ENCODE measurements around the gene TSPAN18.

The TSPAN18 gene

DNA sequence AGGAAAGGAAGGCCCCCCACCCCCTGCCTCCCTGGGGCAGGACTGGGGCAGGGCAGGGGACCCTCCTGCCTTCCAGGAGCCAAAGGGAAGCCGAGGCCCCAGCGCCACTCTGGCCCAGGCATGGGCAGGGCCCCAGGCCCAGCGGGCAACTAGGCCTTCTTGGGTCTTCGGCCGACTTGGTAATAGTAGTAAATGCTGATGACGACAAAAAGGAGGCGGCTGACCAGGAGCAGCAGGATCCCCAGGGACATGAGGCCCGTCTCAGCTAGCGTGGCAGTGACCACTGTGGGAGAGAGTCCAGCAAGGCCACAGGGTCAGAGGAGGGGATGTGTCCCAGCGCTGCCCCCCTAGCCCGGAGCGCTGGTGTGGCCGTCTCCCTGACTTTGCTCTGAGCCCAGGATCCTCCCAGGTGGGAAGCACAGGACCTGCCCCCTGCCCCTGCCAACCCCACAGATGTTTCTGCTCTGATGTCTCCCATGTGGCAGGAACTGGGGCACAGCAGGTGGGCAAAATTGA lies 208.0 kb downstream of the TSPAN18 start:
- no peak overlapping the region for H3K4me3 Mint-ChIP-seq
- H3K9me3 Mint-ChIP-seq, result no peaks in the 10 kb centered on the region
- no peaks in the 10 kb centered on the region for H3K36me3 Mint-ChIP-seq (ENCODE audit: low read depth)
- H3K27ac Mint-ChIP-seq, result no peak overlapping the region
- DNase-seq (ENCODE audit: low spot score), result no peak
- peaks cover 4% of the 10 kb centered on the region for H3K27me3 Mint-ChIP-seq (ENCODE audit: low read depth)
- H3K4me1 Mint-ChIP-seq (ENCODE audit: low read depth), result no peaks in the 10 kb centered on the region

DNA sequence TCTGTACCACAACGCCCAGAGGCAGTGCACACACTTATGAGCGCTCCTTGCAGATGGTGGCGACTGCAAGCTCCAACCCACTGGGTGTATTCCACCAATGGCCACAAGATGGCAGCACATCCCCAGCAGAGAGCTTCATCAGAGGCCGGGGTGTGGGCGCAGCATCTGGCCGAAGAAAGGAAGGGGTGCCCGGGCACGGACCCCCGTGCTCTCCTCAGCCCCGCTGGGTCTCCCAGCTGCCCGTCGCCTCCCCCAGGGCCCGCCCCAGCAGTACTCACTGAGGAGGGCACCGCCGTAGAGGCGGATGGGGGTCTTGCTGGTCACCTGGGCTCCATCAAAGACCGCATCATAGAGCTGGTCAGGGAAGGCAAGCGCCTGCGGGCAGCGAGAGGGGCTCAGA lies 209.8 kb downstream of the TSPAN18 start:
- Mint-ChIP-seq H3K4me3 (no peak overlapping the region), H3K4me1 (ENCODE audit: low read depth) (no peaks in the 10 kb centered on the region), H3K27ac (no peak overlapping the region), H3K27me3 (ENCODE audit: low read depth) (no peaks in the 10 kb centered on the region), H3K9me3 (no peaks in the 10 kb centered on the region), H3K36me3 (ENCODE audit: low read depth) (no peaks in the 10 kb centered on the region)
- peak; percentile 66 for DNase-seq (ENCODE audit: low spot score)

DNA sequence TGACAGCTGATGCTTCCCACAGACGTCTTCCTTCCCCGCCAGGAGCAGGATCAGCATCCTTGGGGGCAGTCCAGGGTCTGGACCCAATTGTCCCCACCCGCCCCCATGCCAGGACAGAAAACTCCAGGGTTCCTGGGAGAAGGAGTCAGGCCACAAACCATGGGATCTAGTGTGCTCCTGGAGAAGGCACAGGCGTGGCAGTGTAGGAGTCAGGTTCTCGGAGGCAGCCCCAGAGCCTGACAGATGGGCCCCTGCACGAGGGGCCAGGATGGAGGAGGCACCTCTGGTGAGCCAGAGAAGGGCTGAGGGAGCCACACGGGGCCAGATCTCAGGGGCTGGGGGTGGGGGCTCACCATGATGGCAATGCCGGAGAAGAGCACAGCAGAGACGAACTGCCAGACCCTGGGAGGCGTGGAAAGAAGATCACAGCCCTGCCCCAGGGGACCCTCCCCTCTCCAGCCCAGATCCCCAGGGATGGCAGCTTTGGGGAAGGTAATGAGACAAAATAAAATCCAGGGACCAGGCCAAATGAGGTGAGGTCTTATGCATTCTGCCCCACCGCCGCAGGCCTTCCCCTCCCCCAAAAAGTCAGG lies 210.3 kb downstream of the TSPAN18 start:
- H3K36me3 Mint-ChIP-seq (ENCODE audit: low read depth), result no peaks in the 10 kb centered on the region
- DNase-seq (ENCODE audit: low spot score), result no peak
- no peak overlapping the region for H3K27ac Mint-ChIP-seq
- no peaks in the 10 kb centered on the region for H3K9me3 Mint-ChIP-seq
- no peaks in the 10 kb centered on the region for H3K27me3 Mint-ChIP-seq (ENCODE audit: low read depth)
- no peaks in the 10 kb centered on the region for H3K4me1 Mint-ChIP-seq (ENCODE audit: low read depth)
- H3K4me3 Mint-ChIP-seq, result no peak overlapping the region

DNA sequence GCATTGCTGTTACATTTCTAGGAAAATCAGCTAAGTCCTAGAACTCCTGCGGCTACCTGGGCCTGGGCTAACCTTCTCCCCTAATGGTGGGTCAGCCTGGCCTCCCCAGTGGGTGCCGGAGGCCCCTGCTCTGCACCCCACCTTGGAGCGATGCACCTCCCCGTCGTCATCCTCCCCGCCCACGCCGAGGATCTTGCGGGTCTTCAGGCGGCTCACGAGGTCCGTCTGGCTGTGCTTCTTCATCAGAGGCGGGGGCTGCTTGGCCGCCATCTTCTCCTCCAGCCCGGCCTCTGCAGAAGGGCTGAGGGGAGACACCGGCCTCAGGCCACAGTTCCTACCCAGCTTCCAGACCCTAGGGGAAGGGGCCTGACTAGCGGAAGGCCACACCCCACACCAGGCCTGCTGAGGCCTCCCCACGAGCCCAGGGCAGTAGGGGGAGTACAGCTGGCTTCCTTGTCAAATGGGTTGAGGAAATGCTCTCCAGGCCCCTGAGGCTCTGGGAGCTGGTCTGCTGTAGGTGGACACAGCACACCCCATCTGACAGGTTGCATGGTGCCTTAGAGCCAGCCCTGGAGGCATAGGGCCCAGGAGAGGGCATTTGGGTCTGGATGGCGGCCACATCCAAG lies 211.4 kb downstream of the TSPAN18 start:
- Mint-ChIP-seq H3K4me3 (no peak overlapping the region), H3K36me3 (ENCODE audit: low read depth) (no peaks in the 10 kb centered on the region), H3K9me3 (no peaks in the 10 kb centered on the region), H3K27ac (no peak overlapping the region), H3K27me3 (ENCODE audit: low read depth) (no peaks in the 10 kb centered on the region), H3K4me1 (ENCODE audit: low read depth) (no peaks in the 10 kb centered on the region)
- no peak for DNase-seq (ENCODE audit: low spot score)

DNA sequence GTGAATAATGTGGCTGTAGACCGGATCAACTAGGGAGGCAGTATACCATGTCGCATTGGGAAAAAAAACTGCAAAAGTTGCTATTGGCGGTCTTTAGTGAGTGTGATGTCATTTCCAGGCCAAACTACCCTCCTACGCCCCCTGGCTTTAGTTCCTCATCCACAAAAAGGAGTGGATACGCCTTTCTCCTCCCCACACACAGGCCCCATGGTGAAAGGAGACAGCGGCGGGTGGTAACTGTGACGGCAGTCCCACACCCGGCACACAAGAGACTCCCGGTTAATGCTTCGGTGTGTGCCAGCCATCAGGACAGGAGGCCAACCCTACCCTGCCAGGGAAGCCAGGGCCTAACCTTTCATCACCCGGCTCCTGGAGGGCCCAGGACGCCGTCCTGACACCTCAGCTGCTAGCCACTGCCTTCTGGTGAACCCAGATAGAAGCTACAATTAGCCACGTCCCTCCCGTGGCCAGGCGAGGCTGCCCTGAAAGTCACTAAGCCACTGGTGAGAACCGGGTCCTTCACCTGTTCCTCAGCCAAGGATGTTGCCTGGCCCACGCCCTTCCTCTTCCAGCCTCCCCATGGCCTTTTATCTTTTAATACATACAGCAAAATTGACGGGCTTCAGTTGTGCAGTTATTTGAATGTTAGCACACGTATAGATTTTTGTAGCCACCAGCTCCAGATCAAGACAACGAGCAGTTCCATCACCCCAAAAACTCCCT lies 213.1 kb downstream of the TSPAN18 start:
- Mint-ChIP-seq H3K27me3 (ENCODE audit: low read depth) (no peaks in the 10 kb centered on the region), H3K9me3 (no peaks in the 10 kb centered on the region), H3K4me3 (no peak overlapping the region), H3K36me3 (ENCODE audit: low read depth) (no peaks in the 10 kb centered on the region), H3K27ac (no peak overlapping the region), H3K4me1 (ENCODE audit: low read depth) (peaks cover 1% of the 10 kb centered on the region)
- no peak for DNase-seq (ENCODE audit: low spot score)

DNA sequence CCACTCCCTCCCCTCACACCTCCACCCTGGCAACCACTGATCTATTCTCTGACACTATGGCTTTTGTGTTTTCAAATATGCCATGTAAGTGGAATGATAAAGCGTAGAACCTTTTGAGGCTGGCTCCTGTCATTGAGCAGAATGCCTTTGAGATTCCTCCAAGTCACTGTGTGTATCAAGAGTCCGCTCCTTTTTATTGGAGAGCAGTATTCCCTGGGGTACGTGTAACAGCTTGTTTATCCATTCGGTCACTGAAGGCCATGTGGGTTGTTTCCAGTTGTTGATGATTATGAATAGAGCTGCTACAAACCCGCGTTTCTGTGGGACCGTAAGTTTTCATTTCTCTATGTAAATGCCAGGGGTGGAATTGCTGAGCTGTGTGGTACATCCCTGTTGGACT lies 213.6 kb downstream of the TSPAN18 start:
- H3K27me3 Mint-ChIP-seq (ENCODE audit: low read depth), result no peaks in the 10 kb centered on the region
- no peak overlapping the region for H3K4me3 Mint-ChIP-seq
- H3K27ac Mint-ChIP-seq, result no peak overlapping the region
- no peaks in the 10 kb centered on the region for H3K9me3 Mint-ChIP-seq
- peaks cover 1% of the 10 kb centered on the region for H3K4me1 Mint-ChIP-seq (ENCODE audit: low read depth)
- H3K36me3 Mint-ChIP-seq (ENCODE audit: low read depth), result no peaks in the 10 kb centered on the region
- no peak for DNase-seq (ENCODE audit: low spot score)

DNA sequence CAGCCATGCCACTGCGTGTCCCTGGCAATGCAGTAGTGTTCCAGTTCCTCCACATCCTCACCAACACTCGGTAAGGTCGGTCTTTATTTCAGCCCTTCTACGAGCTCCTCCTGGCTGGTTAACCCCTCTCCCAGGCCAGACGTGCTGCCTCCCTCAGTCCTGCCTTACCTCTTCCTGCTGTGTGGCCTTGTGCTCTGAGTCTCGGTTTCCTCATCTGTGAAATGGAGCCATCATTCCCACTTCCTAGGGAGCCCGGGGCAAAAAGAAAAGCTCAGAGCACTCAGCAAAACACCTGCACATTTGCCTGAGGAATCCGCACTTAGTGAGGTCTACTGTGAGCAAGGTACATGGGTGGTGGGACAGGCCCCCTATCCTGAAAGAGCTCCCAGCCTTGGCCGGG lies 214.1 kb downstream of the TSPAN18 start:
- peaks cover 1% of the 10 kb centered on the region for H3K4me1 Mint-ChIP-seq (ENCODE audit: low read depth)
- no peaks in the 10 kb centered on the region for H3K27me3 Mint-ChIP-seq (ENCODE audit: low read depth)
- H3K36me3 Mint-ChIP-seq (ENCODE audit: low read depth), result no peaks in the 10 kb centered on the region
- H3K4me3 Mint-ChIP-seq, result no peak overlapping the region
- H3K9me3 Mint-ChIP-seq, result no peaks in the 10 kb centered on the region
- no peak for DNase-seq (ENCODE audit: low spot score)
- H3K27ac Mint-ChIP-seq, result no peak overlapping the region

DNA sequence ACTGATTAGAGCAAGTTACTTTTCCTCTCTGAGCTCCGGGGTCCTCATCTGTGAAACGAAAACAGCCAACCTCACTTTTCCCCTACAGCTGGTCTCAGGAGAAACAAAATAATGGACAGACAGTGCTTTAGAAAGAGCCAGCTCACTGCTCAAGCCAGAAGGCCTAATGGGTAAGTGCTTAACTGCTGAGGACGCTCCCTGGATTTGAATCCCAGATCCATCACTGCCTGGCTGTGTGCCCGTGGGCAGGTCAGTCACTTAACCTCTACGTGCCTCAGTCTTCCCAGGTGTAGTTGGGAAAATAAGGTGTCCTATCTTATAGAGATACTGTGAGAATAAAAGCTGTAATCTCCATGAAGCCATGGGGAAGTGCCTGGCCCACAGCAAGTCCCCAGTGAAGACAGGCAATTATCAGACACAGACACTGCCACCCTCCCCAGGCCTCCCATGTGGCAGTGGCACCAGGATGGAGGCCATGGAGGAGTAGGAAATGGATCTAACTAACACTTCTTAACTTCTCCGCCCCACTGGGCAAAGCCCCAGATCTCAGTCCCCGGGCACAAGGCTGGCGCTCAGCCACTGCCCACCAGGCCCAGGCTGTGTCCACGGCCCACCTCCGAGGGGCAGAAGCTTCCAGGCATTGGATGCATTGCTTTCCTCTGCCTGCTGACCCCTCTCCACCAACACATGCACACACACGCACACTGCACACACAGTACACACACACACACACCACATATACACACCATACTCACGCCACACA lies 214.7 kb downstream of the TSPAN18 start:
- Mint-ChIP-seq H3K4me1 (ENCODE audit: low read depth) (peaks cover 1% of the 10 kb centered on the region), H3K4me3 (no peak overlapping the region), H3K27me3 (ENCODE audit: low read depth) (no peaks in the 10 kb centered on the region), H3K27ac (no peak overlapping the region), H3K36me3 (ENCODE audit: low read depth) (no peaks in the 10 kb centered on the region), H3K9me3 (no peaks in the 10 kb centered on the region)
- no peak for DNase-seq (ENCODE audit: low spot score)

DNA sequence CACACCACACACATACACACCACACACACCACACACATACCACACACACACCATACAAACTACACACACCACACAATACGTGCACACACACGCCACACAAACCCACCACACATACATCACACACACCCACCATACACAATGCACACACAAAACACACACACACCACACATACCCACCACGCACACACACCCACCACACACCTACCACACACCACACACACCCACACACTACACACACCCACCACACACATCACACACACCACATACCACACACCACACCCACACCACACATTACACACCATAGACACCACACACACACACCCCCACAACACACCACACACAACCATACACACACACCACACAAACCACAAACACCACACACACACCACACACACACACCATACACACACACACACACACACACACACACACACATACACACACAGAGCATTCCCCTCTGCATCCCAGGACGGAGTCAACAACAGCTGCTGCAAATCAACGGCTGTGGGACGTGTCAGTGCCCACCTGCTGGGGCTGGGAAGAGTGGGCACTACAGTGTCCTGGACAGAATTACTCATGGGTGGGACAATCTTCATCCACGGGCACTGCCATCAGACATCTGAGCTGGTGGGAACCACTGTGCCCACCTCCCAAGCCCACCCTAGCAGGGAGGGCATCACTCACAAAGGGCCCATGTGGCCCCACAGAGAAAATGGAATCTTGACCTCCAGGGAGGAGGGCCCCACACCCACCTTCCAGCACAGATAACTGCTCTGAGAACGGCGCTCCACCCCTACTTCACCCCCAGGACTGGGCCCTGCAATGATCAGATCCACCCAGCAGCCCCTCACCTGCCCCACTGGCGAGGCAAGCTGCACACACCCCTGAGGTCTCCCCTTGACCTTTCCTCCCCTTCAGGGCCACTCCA lies 215.5 kb downstream of the TSPAN18 start:
- no peaks in the 10 kb centered on the region for H3K9me3 Mint-ChIP-seq
- H3K27me3 Mint-ChIP-seq (ENCODE audit: low read depth), result no peaks in the 10 kb centered on the region
- no peak for DNase-seq (ENCODE audit: low spot score)
- no peaks in the 10 kb centered on the region for H3K36me3 Mint-ChIP-seq (ENCODE audit: low read depth)
- H3K4me3 Mint-ChIP-seq, result no peak overlapping the region
- peaks cover 1% of the 10 kb centered on the region for H3K4me1 Mint-ChIP-seq (ENCODE audit: low read depth)
- no peak overlapping the region for H3K27ac Mint-ChIP-seq

DNA sequence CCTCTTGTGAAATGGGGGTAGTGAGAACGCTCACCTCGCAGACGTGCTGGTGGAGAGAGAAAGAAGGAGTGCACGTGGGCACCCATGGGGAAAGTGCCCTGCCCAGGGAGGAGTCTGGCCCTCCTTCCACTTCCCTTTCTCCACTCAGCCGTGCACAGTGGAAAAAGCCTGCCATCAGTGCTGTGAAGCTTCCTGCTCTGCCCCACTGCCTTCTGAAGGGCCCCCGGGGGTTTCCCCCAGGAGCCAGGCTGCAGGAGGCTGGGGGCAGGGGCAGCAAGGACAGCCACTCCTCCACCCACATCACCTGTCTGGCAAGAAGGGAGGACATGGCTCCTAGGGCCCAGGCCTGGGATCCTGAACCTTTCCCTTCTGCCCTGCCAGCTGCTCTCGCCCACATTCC lies 216.4 kb downstream of the TSPAN18 start:
- Mint-ChIP-seq H3K4me1 (ENCODE audit: low read depth) (peaks cover 1% of the 10 kb centered on the region), H3K27me3 (ENCODE audit: low read depth) (peaks cover 3% of the 10 kb centered on the region), H3K4me3 (no peak overlapping the region), H3K9me3 (no peaks in the 10 kb centered on the region), H3K36me3 (ENCODE audit: low read depth) (no peaks in the 10 kb centered on the region), H3K27ac (no peak overlapping the region)
- peak; percentile 24 for DNase-seq (ENCODE audit: low spot score)

DNA sequence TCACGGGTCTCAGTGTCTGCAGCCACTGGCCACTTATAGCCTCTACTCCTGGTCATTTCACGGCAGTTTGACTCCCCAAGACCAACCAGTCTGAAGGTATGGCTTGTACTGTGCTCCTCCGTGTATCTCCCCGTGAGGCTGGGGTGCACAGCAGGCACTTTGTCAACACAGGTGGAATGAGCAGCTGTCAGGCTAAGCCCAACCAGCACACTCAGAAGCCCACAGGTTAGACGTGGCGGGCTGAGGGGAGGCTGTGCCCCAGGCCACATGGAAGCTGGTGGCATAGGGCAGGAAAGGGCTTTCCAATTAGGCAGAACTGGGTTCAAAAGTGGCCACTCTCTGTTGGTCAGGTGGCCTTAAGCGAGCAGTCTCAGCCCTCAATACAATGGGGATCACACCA lies 216.9 kb downstream of the TSPAN18 start:
- Mint-ChIP-seq H3K4me1 (ENCODE audit: low read depth) (peaks cover 1% of the 10 kb centered on the region), H3K27ac (no peak overlapping the region), H3K4me3 (no peak overlapping the region)

DNA sequence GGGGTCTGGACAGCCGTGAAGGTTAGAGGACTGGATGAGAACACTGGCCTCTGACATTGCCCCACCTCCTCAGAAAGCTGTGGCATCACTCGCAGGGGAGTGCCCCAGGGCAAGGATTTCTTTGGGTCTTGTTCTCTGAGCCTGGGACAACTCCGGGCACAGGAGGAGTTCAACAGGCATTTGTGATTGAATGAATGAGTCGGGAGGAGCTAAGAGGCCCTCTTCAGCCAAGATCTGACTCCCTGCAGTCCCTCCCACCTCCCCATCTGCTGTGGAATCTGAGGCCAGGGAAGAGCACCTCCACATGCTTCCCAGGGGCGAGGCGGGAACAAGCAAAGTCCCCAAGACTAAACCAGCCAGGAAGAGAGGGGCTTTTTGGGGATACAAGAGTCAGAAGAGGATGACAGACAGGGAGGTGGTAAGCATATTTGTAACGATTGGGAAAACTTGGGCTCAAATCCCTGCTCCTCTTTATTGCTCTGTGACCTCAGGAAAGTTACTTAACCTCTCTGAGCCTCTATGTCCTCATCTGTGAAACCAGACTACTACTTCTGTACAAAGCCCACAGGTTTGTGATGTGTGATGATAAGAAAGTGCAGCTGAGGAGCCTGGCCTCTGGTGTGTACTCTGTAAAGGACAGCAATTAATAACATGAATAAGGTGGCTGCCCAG lies 217.6 kb downstream of the TSPAN18 start:
- Mint-ChIP-seq H3K4me3 (no peak overlapping the region), H3K4me1 (ENCODE audit: low read depth) (peaks cover 1% of the 10 kb centered on the region), H3K36me3 (ENCODE audit: low read depth) (no peaks in the 10 kb centered on the region), H3K9me3 (no peaks in the 10 kb centered on the region), H3K27me3 (ENCODE audit: low read depth) (peaks cover 15% of the 10 kb centered on the region), H3K27ac (no peak overlapping the region)
- no peak for DNase-seq (ENCODE audit: low spot score)

More for the DNA sequence above, 216.9 kb downstream of the TSPAN18 start:
- H3K9me3 Mint-ChIP-seq, result no peaks in the 10 kb centered on the region
- H3K36me3 Mint-ChIP-seq (ENCODE audit: low read depth), result no peaks in the 10 kb centered on the region
- DNase-seq (ENCODE audit: low spot score), result no peak
- peaks cover 9% of the 10 kb centered on the region for H3K27me3 Mint-ChIP-seq (ENCODE audit: low read depth)

DNA sequence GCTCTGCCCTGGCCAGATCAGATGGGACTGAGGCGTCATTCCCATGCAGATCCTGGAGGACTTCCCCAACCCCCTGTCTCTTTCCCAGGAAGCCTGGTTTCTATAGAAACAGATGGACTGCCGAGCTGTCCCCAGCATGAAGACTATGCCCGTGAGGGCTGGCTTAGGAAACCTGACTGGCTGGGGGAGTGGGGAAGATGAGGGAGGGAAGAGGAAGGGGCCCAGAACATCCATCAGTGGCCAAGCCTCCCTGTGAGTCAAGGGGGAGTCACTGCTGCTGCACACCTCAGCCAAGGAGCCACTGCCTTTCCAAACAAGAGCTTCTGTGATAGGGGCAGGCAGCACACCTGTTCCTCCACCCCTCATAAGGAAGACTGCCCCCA lies 218.1 kb downstream of the TSPAN18 start:
- Mint-ChIP-seq H3K27ac (no peak overlapping the region), H3K4me1 (ENCODE audit: low read depth) (peaks cover 1% of the 10 kb centered on the region), H3K9me3 (no peaks in the 10 kb centered on the region), H3K36me3 (ENCODE audit: low read depth) (no peaks in the 10 kb centered on the region), H3K4me3 (no peak overlapping the region), H3K27me3 (ENCODE audit: low read depth) (peaks cover 16% of the 10 kb centered on the region)
- no peak for DNase-seq (ENCODE audit: low spot score)

Data from T-helper 2 cell treated with Interferon-gamma antibody and Interleukin-4, amounts not matched to agents 5 μg/mL and 100 μg/mL, for 36 hours (primary cell).